Activated B cell treated with CpG ODN at 0.5 μM for 24 hours (primary cell): Measurements from ENCODE around the gene C5orf46. TPM values are rescaled to one million over a fixed set of nuclear protein-coding genes. Genes with fewer than 3 reads are reported as not detected.

Experiments used
- ATAC-seq: fragments of 200-7000 bp; cut with Tn5 transposase; one replicate; pipeline ENCODE4 v1.10.0; 2021; ENCODE audit warnings: low read depth, mild to moderate bottlenecking, moderate library complexity
- CTCF ChIA-PET: fragments of 350-600 bp; sonication (Branson Sonifier 250); formaldehyde crosslinking; loops from one replicate; lab custom pipeline; 2021; ENCODE audit warnings: antibody characterized with exemption; lab: Charles Lee
- POLR2A ChIA-PET: fragments of 350-600 bp; sonication (Branson Sonifier 250); formaldehyde crosslinking; loops from one replicate; lab custom pipeline; 2021; ENCODE audit warnings: antibody characterized with exemption; lab: Charles Lee
- DNase-seq: peaks from one replicate; pipeline ENCODE4 v3.0.0; 2022
- H3K27ac Mint-ChIP-seq: one replicate; pipeline ENCODE4 v1.8.0; 2020; ENCODE audit warnings: mixed read lengths
- H3K27me3 Mint-ChIP-seq: one replicate; pipeline ENCODE4 v1.8.0; 2021; ENCODE audit warnings: mixed read lengths
- H3K36me3 Mint-ChIP-seq: one replicate; pipeline ENCODE4 v1.8.0; 2021; ENCODE audit warnings: low read depth, mixed read lengths
- H3K4me1 Mint-ChIP-seq: one replicate; pipeline ENCODE4 v1.8.0; 2021; ENCODE audit warnings: mixed read lengths
- H3K4me3 Mint-ChIP-seq: one replicate; pipeline ENCODE4 v1.8.0; 2020; ENCODE audit warnings: mild to moderate bottlenecking, mixed read lengths
- H3K9me3 Mint-ChIP-seq: one replicate; pipeline ENCODE4 v1.8.0; 2020; ENCODE audit warnings: mixed read lengths
- CTCF ChIP-seq: fragments of 200-600 bp; IDR thresholded peaks from one replicate; pipeline ENCODE4 v1.8.0; 2022; ENCODE audit warnings: antibody characterized with exemption, mild to moderate bottlenecking
- intact Hi-C: fragments of 100-400 bp; cut with micrococcal nuclease; formaldehyde crosslinking; loops from one replicate; pipeline ENCODE4 v1.15.1; 2024
- total RNA-seq: library from RNA; stranded (reverse); gene quantifications from 2 replicates; pipeline ENCODE4 v1.2.3, GENCODE V29; 2022

Gene C5orf46
- total RNA-seq, 1 donor from 2014 or later = not detected

- TF ChIP-seq CTCF = no peak
- Mint-ChIP-seq H3K4me1 (no peaks in the 10 kb centered on the region), H3K4me3 (no peak overlapping the region), H3K9me3 (no peaks in the 10 kb centered on the region), H3K27ac (no peak overlapping the region), H3K36me3 (no peaks in the 10 kb centered on the region), H3K27me3 (no peaks in the 10 kb centered on the region)
- DNase-seq (no peak), ATAC-seq (no peak)
- intact Hi-C loops = no loop called here
- ChIA-PET POLR2A (no interaction called here), CTCF (no interaction called here)
Measured at GRCh38 chr5:147911427-147911826, 5.1 kb upstream of the C5orf46 start.

- no peaks in the 10 kb centered on the region for H3K27me3 Mint-ChIP-seq
- DNase-seq (no peak), ATAC-seq (no peak)
- POLR2A ChIA-PET = no interaction called here
- intact Hi-C loops = no loop called here
- H3K4me3 Mint-ChIP-seq = no peak overlapping the region
- H3K36me3 Mint-ChIP-seq = no peaks in the 10 kb centered on the region
- no peak overlapping the region for H3K27ac Mint-ChIP-seq
- no peaks in the 10 kb centered on the region for H3K4me1 Mint-ChIP-seq
- CTCF ChIA-PET = no interaction called here
- TF ChIP-seq CTCF = no peak
- no peaks in the 10 kb centered on the region for H3K9me3 Mint-ChIP-seq
Measured at GRCh38 chr5:147904110-147904509, 2.2 kb downstream of the C5orf46 start.

- H3K36me3 Mint-ChIP-seq = no peaks in the 10 kb centered on the region
- ChIA-PET CTCF (no interaction called here), POLR2A (no interaction called here)
- no peaks in the 10 kb centered on the region for H3K4me1 Mint-ChIP-seq
- TF ChIP-seq CTCF = no peak
- H3K27ac Mint-ChIP-seq = no peak overlapping the region
- no peaks in the 10 kb centered on the region for H3K9me3 Mint-ChIP-seq
- ATAC-seq (no peak), DNase-seq (no peak)
- no peaks in the 10 kb centered on the region for H3K27me3 Mint-ChIP-seq
- intact Hi-C loops = no loop called here
- no peak overlapping the region for H3K4me3 Mint-ChIP-seq
Measured at GRCh38 chr5:147902609-147903115, 3.7 kb downstream of the C5orf46 start.

GRCh38 chr5:147901599-147902039 is 4.7 kb downstream of the C5orf46 start:
- POLR2A ChIA-PET = no interaction called here
- Mint-ChIP-seq H3K27ac (no peak overlapping the region), H3K36me3 (no peaks in the 10 kb centered on the region), H3K9me3 (no peaks in the 10 kb centered on the region), H3K27me3 (no peaks in the 10 kb centered on the region), H3K4me1 (no peaks in the 10 kb centered on the region), H3K4me3 (no peak overlapping the region)
- ATAC-seq (no peak), DNase-seq (no peak)
- CTCF ChIA-PET = no interaction called here
- TF ChIP-seq CTCF = no peak
- intact Hi-C loops = no loop called here

GRCh38 chr5:147898875-147899401 is 7.4 kb downstream of the C5orf46 start:
- H3K27ac Mint-ChIP-seq = no peak overlapping the region
- POLR2A ChIA-PET = no interaction called here
- no peaks in the 10 kb centered on the region for H3K4me1 Mint-ChIP-seq
- H3K9me3 Mint-ChIP-seq = no peaks in the 10 kb centered on the region
- ATAC-seq (no peak), DNase-seq (no peak)
- H3K27me3 Mint-ChIP-seq = peaks cover 2% of the 10 kb centered on the region
- intact Hi-C loops = no loop called here
- H3K4me3 Mint-ChIP-seq = no peak overlapping the region
- no peaks in the 10 kb centered on the region for H3K36me3 Mint-ChIP-seq
- CTCF ChIA-PET = no interaction called here
- no peak for TF ChIP-seq CTCF
